ENCODE measurements around the gene MT1H.

DNA sequence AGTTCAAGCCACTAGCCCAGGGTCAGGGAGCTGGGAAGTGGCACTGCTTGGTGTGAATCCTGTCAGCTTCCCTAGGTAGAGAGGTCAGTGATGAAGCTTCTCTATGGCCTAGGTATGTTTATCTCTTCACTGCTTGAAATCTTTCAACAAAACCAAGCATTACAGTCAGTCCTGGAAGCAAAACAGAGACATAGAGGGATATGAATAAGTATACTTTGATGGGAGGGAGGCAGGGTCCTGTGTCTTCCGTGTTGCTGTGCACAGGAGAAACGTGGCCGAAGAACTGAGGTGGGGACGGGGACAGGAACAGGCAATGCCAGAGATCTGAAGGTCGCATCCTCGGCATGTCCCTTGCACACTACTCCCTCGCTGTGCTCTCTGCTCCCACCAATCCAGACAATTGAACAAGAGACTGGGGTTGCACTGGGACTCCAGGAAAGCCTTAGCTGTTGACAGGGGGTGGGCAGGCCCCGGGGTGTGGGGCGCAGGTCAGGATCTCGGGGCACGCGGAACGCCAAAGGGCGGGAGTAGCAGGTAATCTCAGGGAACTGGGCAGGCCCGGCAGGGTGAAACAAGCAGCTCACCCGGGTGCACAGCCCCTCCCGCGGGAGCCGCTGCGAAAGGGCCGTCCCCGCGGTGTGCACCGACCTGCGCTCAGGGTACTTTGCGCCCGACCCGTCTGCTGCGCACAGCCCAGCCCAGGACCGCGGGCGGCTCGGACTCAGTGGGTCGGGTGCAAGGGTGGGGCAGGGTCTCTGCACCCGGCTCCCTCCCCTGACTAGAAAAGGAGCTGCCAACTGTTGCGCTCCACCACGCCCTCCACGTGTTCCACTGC lies at the start of gene MT1H:
- no peak for TF ChIP-seq EZH2 (optimal IDR thresholded peaks at IDR 0.05; ENCODE audit: low read depth, low read length)
- TF ChIP-seq, protein P1, sequence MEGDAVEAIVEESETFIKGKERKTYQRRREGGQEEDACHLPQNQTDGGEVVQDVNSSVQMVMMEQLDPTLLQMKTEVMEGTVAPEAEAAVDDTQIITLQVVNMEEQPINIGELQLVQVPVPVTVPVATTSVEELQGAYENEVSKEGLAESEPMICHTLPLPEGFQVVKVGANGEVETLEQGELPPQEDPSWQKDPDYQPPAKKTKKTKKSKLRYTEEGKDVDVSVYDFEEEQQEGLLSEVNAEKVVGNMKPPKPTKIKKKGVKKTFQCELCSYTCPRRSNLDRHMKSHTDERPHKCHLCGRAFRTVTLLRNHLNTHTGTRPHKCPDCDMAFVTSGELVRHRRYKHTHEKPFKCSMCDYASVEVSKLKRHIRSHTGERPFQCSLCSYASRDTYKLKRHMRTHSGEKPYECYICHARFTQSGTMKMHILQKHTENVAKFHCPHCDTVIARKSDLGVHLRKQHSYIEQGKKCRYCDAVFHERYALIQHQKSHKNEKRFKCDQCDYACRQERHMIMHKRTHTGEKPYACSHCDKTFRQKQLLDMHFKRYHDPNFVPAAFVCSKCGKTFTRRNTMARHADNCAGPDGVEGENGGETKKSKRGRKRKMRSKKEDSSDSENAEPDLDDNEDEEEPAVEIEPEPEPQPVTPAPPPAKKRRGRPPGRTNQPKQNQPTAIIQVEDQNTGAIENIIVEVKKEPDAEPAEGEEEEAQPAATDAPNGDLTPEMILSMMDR (IDR thresholded peaks at IDR 0.05; ENCODE audit: low read length) = no peak
